B cell (primary cell): ENCODE measurements around the gene NPHS1. TPM values are rescaled to one million over a fixed set of nuclear protein-coding genes. Genes with fewer than 3 reads are reported as not detected.
"Not testable (repeated sequence)": the region's sequence is repeated elsewhere in the genome, so short reads cannot be mapped to it uniquely, and the experiment has no call there.

Source experiments
- ATAC-seq: fragments of 200-7000 bp; cut with Tn5 transposase; one replicate; pipeline ENCODE4 v1.10.0; 2021; ENCODE audit warnings: low read depth, mild to moderate bottlenecking, moderate number of reproducible peaks, moderate library complexity
- CTCF ChIA-PET: fragments of 350-600 bp; sonication (Branson Sonifier 250); formaldehyde crosslinking; loops from one replicate; lab custom pipeline; 2021; ENCODE audit warnings: antibody characterized with exemption, inconsistent platforms; lab: Charles Lee
- POLR2A ChIA-PET: fragments of 350-600 bp; sonication (Branson Sonifier 250); formaldehyde crosslinking; loops from one replicate; lab custom pipeline; 2021; ENCODE audit warnings: antibody characterized with exemption; lab: Charles Lee
- DNase-seq: peaks from one replicate; pipeline ENCODE4 v3.0.0; 2013
- H2AFZ ChIP-seq: 2 replicates; pipeline ENCODE4 v1.6.1; 2012; ENCODE audit warnings: mild to moderate bottlenecking, low read depth, low read length; ENCODE audit not compliant: insufficient read depth, poor library complexity, severe bottlenecking
- H3K27ac ChIP-seq, 2 donors: 1 replicate in 1 of 2; 2 replicates in 1 of 2; pipeline ENCODE4 v1.5.1; 2012 to 2013; ENCODE audit warnings: low read length in 2 of 2, mild to moderate bottlenecking in 2 of 2, moderate library complexity in 1 of 2
- H3K27me3 ChIP-seq, 4 experiments: fragments of 200-600 bp in 1 of 4; sonication (generic) in 1 of 4; replicated peaks in 1 of 4; 1 replicate in 2 of 4; 2 replicates in 2 of 4; pipeline versions ENCODE4 v1.6.1 to v1.7.0; 2013 to 2016; ENCODE audit warnings: low read length in 3 of 4, mild to moderate bottlenecking in 2 of 4, mixed read lengths in 1 of 4, moderate library complexity in 1 of 4; ENCODE audit not compliant: insufficient read depth in 4 of 4, control insufficient read depth in 3 of 4; ENCODE audit errors: control extremely low read depth in 1 of 4
- H3K36me3 ChIP-seq, 2 experiments: replicated peaks in 1 of 2; 1 replicate in 1 of 2; 2 replicates in 1 of 2; pipeline versions ENCODE4 v1.6.1 to v1.7.1; 2013; ENCODE audit warnings: low read length in 1 of 2; ENCODE audit not compliant: insufficient read depth in 2 of 2, control insufficient read depth in 1 of 2; ENCODE audit errors: control extremely low read depth in 1 of 2, extremely low read depth in 1 of 2
- H3K4me1 ChIP-seq, 2 donors: fragments of 200-600 bp in 1 of 2; sonication (generic) in 1 of 2; 1 replicate in 1 of 2; 2 replicates in 1 of 2; pipeline versions ENCODE4 v1.5.1 to v1.6.1; 2013 to 2017; ENCODE audit warnings: low read length in 2 of 2; ENCODE audit not compliant: control insufficient read depth in 2 of 2, insufficient read depth in 2 of 2
- H3K4me2 ChIP-seq: replicated peaks from 2 replicates; pipeline ENCODE3; 2012; ENCODE audit warnings: mild to moderate bottlenecking, low read depth, low read length; ENCODE audit not compliant: poor library complexity, severe bottlenecking
- H3K4me3 ChIP-seq, 5 experiments: fragments of 200-600 bp in 1 of 5; sonication (generic) in 1 of 5; 1 replicate in 3 of 5; 2 replicates in 2 of 5; pipeline versions ENCODE4 v1.5.1 to v1.7.0; 2011 to 2016; ENCODE audit warnings: low read length in 4 of 5, mild to moderate bottlenecking in 4 of 5, low read depth in 2 of 5, control low read depth in 1 of 5, moderate library complexity in 1 of 5; ENCODE audit not compliant: insufficient read depth in 1 of 5; ENCODE audit errors: control extremely low read depth in 1 of 5, extremely low read depth in 1 of 5
- H3K79me2 ChIP-seq: fragments of 200-600 bp; sonication (generic); one replicate; pipeline ENCODE4 v1.6.0; 2016; ENCODE audit warnings: low read length; ENCODE audit not compliant: control insufficient read depth, insufficient read depth
- H3K9ac ChIP-seq: fragments of 200-600 bp; sonication (generic); 2 replicates; pipeline ENCODE4 v1.6.1; 2017; ENCODE audit warnings: mild to moderate bottlenecking, low read length, moderate library complexity
- H3K9me3 ChIP-seq, 3 donors: one replicate each; pipeline versions ENCODE4 v1.6.1 to v1.7.1; 2013; ENCODE audit warnings: low read length in 2 of 3; ENCODE audit not compliant: control insufficient read depth in 2 of 3, insufficient read depth in 1 of 3; ENCODE audit errors: control extremely low read depth in 1 of 3
- H4K20me1 ChIP-seq: 2 replicates; pipeline ENCODE4 v1.6.0; 2012; ENCODE audit warnings: mild to moderate bottlenecking, low read length; ENCODE audit not compliant: insufficient read depth, control insufficient read depth, poor library complexity, severe bottlenecking
- H3K27ac Mint-ChIP-seq: one replicate; pipeline ENCODE4 v1.8.0; 2021; ENCODE audit warnings: mixed read lengths
- H3K27me3 Mint-ChIP-seq: one replicate; pipeline ENCODE4 v1.8.0; 2021; ENCODE audit warnings: mixed read lengths
- H3K4me1 Mint-ChIP-seq: one replicate; pipeline ENCODE4 v1.8.0; 2021; ENCODE audit warnings: mixed read lengths
- H3K4me3 Mint-ChIP-seq: one replicate; pipeline ENCODE4 v1.8.0; 2021; ENCODE audit warnings: mixed read lengths
- H3K9me3 Mint-ChIP-seq: one replicate; pipeline ENCODE4 v1.8.0; 2022; ENCODE audit warnings: mixed read lengths; ENCODE audit not compliant: insufficient read depth
- EZH2 ChIP-seq: IDR thresholded peaks from 2 replicates; pipeline ENCODE4 v1.6.1; 2012; ENCODE audit warnings: borderline replicate concordance, low read depth, mild to moderate bottlenecking, moderate library complexity, low read length; ENCODE audit not compliant: insufficient read depth, poor library complexity, severe bottlenecking
- WGBS: methylation state at CpG from one replicate; pipeline ENCODE4 v1.1.5; 2013; ENCODE audit warnings: missing lambda C conversion rate; ENCODE audit not compliant: insufficient coverage; 5-methylcytosine and 5-hydroxymethylcytosine counted together
- intact Hi-C: fragments of 100-400 bp; cut with micrococcal nuclease; formaldehyde crosslinking; loops from one replicate; pipeline ENCODE4 v1.10.0; 2022
- polyA plus RNA-seq: library from polyadenylated mRNA; depleted of rRNA; stranded (reverse); fragments of >200 nt; gene quantifications from 2 replicates; pipeline ENCODE4 v1.2.3, GENCODE V29; 2012
- total RNA-seq, 2 donors: library from RNA; stranded (reverse); fragments of 120-200 nt in 1 of 2; gene quantifications; 1 replicate in 1 of 2; 2 replicates in 1 of 2; pipeline versions ENCODE4 v1.2.3 to v1.2.4, GENCODE V29; 2013 to 2022
- TF ChIP-seq, protein P1 (sequence below): fragments of 200-600 bp; IDR thresholded peaks from one replicate; pipeline ENCODE4 v1.8.0; 2022; ENCODE audit warnings: antibody characterized with exemption, mild to moderate bottlenecking

Gene NPHS1
- total and polyA plus RNA-seq, 2 donors (not counting 1 experiment from before 2014, with no cell fraction given): not detected

DNA sequence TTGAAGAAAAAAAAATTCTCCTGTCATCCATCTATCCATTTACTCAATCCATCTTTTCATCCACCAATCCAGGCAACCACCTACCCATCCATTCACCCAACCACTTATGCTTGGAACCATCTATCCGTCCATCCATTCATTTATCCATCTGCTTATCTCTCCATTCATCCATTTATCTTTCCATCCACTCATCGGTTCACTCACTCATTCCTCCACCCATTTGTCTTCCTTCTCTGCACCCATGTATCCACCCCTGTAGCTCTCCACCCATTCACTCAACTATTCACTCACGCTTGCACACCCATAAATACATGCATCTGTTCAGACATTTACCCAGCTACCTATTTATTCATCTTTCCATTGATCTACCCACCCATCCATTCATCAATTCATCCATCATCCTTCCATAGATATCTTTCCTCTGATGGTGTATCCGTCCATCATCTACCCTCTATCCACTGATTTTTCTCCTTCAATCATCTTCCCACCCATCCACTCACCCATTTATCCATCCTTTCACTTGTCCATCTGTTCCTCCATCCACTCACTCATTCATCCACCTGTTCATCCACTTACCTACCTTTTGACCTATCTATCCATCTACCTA, 9.5 kb downstream of the NPHS1 start:
- Mint-ChIP-seq H3K9me3 (peaks cover 4% of the 10 kb centered on the region), H3K4me3 (no peak overlapping the region)

DNA sequence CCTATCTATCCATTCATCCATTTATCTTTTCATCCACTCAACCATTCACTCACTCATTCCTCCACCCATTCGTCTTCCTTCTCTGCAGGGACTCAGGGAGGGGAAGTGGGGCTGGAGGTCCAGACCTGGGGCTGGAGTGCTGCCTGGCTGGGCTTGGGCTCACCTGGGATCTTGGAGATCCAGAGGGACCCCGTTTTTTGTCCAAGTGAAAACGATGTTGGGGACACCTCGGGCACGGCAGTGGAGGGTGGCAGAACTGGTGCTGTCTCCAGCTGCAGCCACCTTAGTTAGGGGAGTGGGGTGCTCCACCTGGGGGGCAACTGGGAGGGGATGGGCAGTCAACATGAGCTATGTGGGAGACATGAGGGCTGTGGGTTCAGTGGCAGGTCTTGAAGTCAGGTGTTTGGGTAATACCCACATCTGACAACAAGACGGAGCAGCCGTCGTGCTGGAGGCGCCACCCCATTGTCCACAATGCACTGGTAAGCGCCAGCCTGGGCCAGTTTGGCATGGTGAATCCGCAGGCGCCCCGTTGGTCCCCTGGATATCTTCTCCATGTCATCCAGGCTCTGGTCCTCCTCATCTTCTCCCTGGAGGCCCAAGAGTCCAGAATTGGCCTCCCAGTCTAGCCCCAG, 10.2 kb downstream of the NPHS1 start:
- peaks cover 19% of the 10 kb centered on the region for H3K4me1 Mint-ChIP-seq
- Histone ChIP-seq H3K4me3 (no peak overlapping the region), H2AFZ (no peak overlapping the region), H3K9ac (no peak overlapping the region), H4K20me1 (no peaks in the 10 kb centered on the region), H3K4me1 (peaks cover 15 to 32% of the 10 kb centered on the region in 2 donors), H3K9me3 (peaks cover 0 to 48% (median 4%) of the 10 kb centered on the region in 3 donors), H3K79me2 (no peaks in the 10 kb centered on the region), H3K27ac (no peak overlapping the region), H3K27me3 (peaks cover 0 to 51% (median 33%) of the 10 kb centered on the region in 4 experiments), H3K36me3 (no peaks in the 10 kb centered on the region), H3K4me2 (no peak overlapping the region)
- H3K9me3 Mint-ChIP-seq: peaks cover 4% of the 10 kb centered on the region
- peaks cover 51% of the 10 kb centered on the region for H3K27me3 Mint-ChIP-seq
- DNase-seq: no peak
- ATAC-seq: no peak
- intact Hi-C loops: no loop called here
- 89% methylated on average over 12 of the region's 13 CpGs for WGBS
- no peak overlapping the region for H3K27ac Mint-ChIP-seq
- CTCF ChIA-PET: no interaction called here
- TF ChIP-seq, protein P1, sequence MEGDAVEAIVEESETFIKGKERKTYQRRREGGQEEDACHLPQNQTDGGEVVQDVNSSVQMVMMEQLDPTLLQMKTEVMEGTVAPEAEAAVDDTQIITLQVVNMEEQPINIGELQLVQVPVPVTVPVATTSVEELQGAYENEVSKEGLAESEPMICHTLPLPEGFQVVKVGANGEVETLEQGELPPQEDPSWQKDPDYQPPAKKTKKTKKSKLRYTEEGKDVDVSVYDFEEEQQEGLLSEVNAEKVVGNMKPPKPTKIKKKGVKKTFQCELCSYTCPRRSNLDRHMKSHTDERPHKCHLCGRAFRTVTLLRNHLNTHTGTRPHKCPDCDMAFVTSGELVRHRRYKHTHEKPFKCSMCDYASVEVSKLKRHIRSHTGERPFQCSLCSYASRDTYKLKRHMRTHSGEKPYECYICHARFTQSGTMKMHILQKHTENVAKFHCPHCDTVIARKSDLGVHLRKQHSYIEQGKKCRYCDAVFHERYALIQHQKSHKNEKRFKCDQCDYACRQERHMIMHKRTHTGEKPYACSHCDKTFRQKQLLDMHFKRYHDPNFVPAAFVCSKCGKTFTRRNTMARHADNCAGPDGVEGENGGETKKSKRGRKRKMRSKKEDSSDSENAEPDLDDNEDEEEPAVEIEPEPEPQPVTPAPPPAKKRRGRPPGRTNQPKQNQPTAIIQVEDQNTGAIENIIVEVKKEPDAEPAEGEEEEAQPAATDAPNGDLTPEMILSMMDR: no peak
- no peak for TF ChIP-seq EZH2
- POLR2A ChIA-PET: no interaction called here
- H3K4me3 Mint-ChIP-seq: no peak overlapping the region

More for the DNA sequence above, 9.5 kb downstream of the NPHS1 start:
- CTCF ChIA-PET: no interaction called here
- H2AFZ ChIP-seq: no peak overlapping the region
- H3K4me3 ChIP-seq: no peak overlapping the region
- H3K9ac ChIP-seq: no peak overlapping the region
- peaks cover 15 to 32% of the 10 kb centered on the region in 2 donors for H3K4me1 ChIP-seq
- H3K27me3 ChIP-seq: peaks cover 0 to 55% (median 33%) of the 10 kb centered on the region in 4 experiments
- no peak overlapping the region for H3K4me2 ChIP-seq
- POLR2A ChIA-PET: no interaction called here
- H3K36me3 ChIP-seq: no peaks in the 10 kb centered on the region
- no peak for ATAC-seq
- H3K9me3 ChIP-seq: peaks cover 0 to 48% (median 4%) of the 10 kb centered on the region in 3 donors
- TF ChIP-seq, protein P1: no peak
- TF ChIP-seq EZH2: no peak
- Mint-ChIP-seq H3K27me3 (peaks cover 46% of the 10 kb centered on the region), H3K4me1 (peaks cover 19% of the 10 kb centered on the region), H3K27ac (no peak overlapping the region)
- WGBS: 90% methylated on average over 4 of the region's 4 CpGs
- no peak overlapping the region for H3K27ac ChIP-seq
- no peaks in the 10 kb centered on the region for H3K79me2 ChIP-seq
- intact Hi-C loops: no loop called here
- H4K20me1 ChIP-seq: no peaks in the 10 kb centered on the region
- no peak for DNase-seq

DNA sequence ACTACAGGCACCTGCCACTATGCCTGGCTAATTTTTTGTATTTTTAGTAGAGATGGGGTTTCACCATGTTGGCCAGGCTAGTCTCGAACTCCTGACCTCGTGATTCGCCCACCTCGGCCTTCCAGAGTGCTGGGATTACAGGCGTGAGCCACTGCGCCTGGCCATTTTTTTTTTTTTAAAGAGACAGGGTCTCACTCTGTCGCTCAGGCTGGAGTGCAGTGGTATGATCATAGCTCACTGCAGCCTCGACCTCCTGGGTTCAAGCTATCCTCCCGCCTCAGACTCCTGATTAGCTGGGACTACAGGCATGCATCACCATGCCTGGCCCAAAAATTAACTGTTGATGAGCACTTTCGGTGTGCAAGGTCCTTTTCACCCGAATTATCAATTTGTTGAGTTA, 16.2 kb downstream of the NPHS1 start:
- H3K79me2 ChIP-seq, H3K4me1 ChIP-seq, H3K4me1 Mint-ChIP-seq, H3K4me3 Mint-ChIP-seq, H3K27ac ChIP-seq, H3K27ac Mint-ChIP-seq, POLR2A ChIA-PET, H2AFZ ChIP-seq, H3K9ac ChIP-seq, H3K36me3 ChIP-seq, H3K9me3 Mint-ChIP-seq, H3K4me2 ChIP-seq, CTCF ChIA-PET, H3K4me3 ChIP-seq, H3K27me3 ChIP-seq, ATAC-seq, DNase-seq, H4K20me1 ChIP-seq, intact Hi-C loops: not testable (repeated sequence)
- peaks cover 29% of the 10 kb centered on the region for H3K27me3 Mint-ChIP-seq
- H3K9me3 ChIP-seq: peaks cover 0 to 20% (median 4%) of the 10 kb centered on the region in 3 donors
- 74% methylated on average over 11 of the region's 11 CpGs for WGBS
